GM18909 (cell line): ENCODE results near the gene LTK.

Source experiments
- ATAC-seq: cut with Tn5 transposase; IDR thresholded peaks from one replicate; pipeline ENCODE4 v1.9.1; 2021; ENCODE audit warnings: mild to moderate bottlenecking; ENCODE audit not compliant: unreplicated experiment, poor library complexity

The LTK gene

GRCh38 chr15:41513506-41514227 is at the start of gene LTK:
Gene LTK (minus strand): TSS chr15:41513827. CDS start chr15:41513709, 118 bp downstream.
- ATAC-seq = no peak

- ATAC-seq = no peak
Observed at GRCh38 chr15:41562784-41563198, 49.2 kb upstream of the LTK start.

GRCh38 chr15:41562244-41562643 is 48.6 kb upstream of the LTK start:
- no peak for ATAC-seq

GRCh38 chr15:41561777-41562145 is 48.1 kb upstream of the LTK start:
- ATAC-seq = no peak

DNA sequence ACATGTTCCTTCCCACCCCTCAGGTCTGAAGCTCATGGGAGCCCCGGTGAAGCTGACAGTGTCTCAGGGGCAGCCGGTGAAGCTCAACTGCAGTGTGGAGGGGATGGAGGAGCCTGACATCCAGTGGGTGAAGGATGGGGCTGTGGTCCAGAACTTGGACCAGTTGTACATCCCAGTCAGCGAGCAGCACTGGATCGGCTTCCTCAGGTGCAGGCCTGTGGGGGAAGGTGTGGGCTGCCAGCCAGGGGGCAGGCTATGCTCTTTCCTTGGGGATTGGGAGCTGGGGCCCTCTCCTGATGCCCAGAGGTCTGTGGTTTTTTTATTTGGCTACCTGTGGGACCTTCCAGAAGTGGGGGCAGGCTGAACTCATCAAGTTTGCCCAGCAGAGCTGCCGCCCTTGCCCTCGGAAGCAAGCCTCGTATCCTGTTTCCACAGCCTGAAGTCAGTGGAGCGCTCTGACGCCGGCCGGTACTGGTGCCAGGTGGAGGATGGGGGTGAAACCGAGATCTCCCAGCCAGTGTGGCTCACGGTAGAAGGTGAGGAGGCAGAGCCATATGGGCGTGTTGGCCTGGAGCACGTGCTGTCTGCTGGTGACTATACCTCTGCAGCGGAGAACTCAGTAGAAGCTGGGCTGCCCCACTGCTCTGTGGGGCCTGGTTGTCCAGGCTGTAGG is 47.6 kb upstream of the LTK start:
- ATAC-seq = no peak

- ATAC-seq = no peak
Observed at GRCh38 chr15:41560572-41560874, 46.9 kb upstream of the LTK start.

GRCh38 chr15:41559239-41559782 is 45.7 kb upstream of the LTK start:
- ATAC-seq = no peak

- no peak for ATAC-seq
Observed at GRCh38 chr15:41558400-41559238, 45.0 kb upstream of the LTK start, which contains the start of gene TYRO3. Gene TYRO3 (plus strand): TSS chr15:41559212. CDS start chr15:41559258, 46 bp downstream.

GRCh38 chr15:41557673-41558399 is 44.2 kb upstream of the LTK start:
- ATAC-seq = peak; percentile 70

GRCh38 chr15:41556677-41557076 is 43.0 kb upstream of the LTK start:
- no peak for ATAC-seq

GRCh38 chr15:41554915-41555314 is 41.3 kb upstream of the LTK start:
- no peak for ATAC-seq

GRCh38 chr15:41554343-41554742 is 40.7 kb upstream of the LTK start:
- no peak for ATAC-seq

GRCh38 chr15:41553731-41554130 is 40.1 kb upstream of the LTK start:
- ATAC-seq = no peak

GRCh38 chr15:41550066-41550775 is 36.6 kb upstream of the LTK start:
- no peak for ATAC-seq

GRCh38 chr15:41546851-41547786 is 33.5 kb upstream of the LTK start:
- ATAC-seq = no peak

GRCh38 chr15:41545218-41545617 is 31.6 kb upstream of the LTK start:
- no peak for ATAC-seq

DNA sequence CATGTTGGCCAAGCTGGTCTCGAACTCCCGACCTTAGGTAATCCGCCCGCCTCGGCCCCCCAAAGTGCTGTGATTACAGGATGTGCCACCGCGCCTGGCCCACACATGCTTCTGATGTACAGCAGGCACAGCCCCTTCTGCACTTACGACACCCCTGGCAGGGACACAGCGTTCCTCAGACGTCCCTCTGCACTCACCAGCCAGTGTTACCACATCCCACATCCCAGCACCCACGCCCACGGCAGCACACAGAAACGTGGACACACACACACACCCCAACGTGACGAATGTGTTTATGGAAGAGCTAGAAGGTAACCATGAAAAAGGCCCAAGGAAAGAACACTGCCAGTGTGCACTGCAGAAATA is 31.0 kb upstream of the LTK start:
- no peak for ATAC-seq

DNA sequence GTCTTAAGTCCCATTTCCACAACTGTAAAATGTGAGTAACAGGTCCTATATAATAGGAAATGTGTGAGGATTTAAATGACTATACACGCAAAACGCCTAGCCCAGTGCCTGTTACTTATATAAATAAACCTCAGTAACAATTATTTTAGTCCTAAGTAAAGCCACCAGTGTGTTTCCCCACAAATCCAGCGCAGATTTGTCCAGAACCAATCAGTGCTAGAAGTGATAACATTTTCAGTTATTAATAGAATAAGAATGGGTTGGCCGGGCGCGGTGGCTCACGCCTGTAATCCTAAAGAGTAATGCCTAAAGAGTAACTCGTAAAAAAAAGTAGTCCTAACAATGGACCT is 29.9 kb upstream of the LTK start:
- ATAC-seq = no peak

DNA sequence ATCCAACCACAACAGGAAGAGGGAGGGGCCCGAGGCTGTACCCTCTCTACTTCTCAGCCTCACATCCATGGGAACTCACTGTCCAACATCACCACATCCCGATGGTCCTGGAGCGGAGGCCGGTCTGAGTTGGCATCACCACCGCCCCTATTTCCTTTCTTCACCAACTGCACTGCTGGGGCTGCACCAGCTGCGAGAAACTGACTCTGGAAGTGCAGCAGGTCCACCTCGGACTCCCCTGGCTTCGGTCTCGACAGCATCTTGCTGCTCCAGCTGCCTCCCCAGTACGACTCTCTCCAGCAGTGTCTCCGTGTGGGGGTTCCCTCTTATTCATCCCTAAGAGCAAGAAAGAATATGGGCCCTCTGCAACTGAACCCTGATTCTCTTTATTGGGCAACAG is 23.2 kb upstream of the LTK start:
- no peak for ATAC-seq
